Anterior cingulate cortex (tissue), 58 donors: Measurements from ENCODE around the gene TEDC2.
A peak's percentile ranks its signal among the peaks of the same experiment; 100 is the strongest.

Source experiments
- DNase-seq, 58 donors: peaks; one replicate each; lab custom pipeline; 2025; lab: John Stamatoyannopoulos, UW

TEDC2 gene

GRCh38 chr16:2490190-2491105, 30.5 kb downstream of the TEDC2 start:
- DNase-seq = no peak

GRCh38 chr16:2492292-2492691, 32.4 kb downstream of the TEDC2 start:
- DNase-seq = no peak

- DNase-seq = no peak
Measured at GRCh38 chr16:2493605-2494004, 33.7 kb downstream of the TEDC2 start.

DNA sequence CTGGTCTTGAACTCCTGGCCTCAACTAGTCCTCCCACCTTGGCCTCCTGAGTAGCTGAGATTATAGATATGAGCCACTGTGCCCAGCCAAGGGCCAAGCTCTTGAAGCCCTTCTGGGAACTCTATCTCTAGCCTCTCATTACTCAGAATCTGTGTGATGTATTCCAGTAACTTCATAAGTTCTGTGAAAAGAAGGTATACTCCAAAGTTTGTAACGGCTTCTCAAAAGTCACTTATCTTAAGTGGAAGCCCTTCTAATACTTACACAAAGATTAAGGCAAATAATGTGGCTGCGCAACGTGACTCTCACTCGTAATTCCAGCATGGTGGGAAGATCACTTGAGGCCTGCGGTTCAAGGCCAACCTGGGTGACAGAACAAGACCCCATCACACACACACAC, 34.7 kb downstream of the TEDC2 start:
- DNase-seq = no peak

DNA sequence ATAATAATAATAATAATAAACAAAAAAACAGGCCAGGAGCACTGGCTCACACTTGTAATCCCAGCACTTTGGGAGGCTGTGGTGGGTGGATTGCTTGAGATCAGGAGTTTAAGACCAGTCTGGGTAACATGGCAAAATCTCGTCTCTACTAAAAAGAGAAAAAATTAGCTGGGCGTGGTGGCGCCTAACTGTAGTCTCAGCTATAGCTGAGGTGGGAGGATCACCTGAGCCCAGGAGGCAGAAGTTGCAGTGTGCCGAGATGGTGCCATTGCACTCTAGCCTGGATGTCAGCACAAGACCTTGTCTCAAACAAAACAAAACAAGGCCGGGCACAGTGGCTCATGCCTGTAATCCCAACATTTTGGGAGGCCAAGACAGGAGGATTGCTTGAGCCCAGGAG, 35.1 kb downstream of the TEDC2 start:
- DNase-seq = no peak

GRCh38 chr16:2496223-2497115, 36.6 kb downstream of the TEDC2 start:
- no peak for DNase-seq

- DNase-seq = peak in 4 of 58 donors; percentile 21 to 33 (median 28)
Measured at GRCh38 chr16:2497116-2497630, 37.3 kb downstream of the TEDC2 start.

GRCh38 chr16:2497695-2498484, 38.0 kb downstream of the TEDC2 start:
- no peak for DNase-seq

DNA sequence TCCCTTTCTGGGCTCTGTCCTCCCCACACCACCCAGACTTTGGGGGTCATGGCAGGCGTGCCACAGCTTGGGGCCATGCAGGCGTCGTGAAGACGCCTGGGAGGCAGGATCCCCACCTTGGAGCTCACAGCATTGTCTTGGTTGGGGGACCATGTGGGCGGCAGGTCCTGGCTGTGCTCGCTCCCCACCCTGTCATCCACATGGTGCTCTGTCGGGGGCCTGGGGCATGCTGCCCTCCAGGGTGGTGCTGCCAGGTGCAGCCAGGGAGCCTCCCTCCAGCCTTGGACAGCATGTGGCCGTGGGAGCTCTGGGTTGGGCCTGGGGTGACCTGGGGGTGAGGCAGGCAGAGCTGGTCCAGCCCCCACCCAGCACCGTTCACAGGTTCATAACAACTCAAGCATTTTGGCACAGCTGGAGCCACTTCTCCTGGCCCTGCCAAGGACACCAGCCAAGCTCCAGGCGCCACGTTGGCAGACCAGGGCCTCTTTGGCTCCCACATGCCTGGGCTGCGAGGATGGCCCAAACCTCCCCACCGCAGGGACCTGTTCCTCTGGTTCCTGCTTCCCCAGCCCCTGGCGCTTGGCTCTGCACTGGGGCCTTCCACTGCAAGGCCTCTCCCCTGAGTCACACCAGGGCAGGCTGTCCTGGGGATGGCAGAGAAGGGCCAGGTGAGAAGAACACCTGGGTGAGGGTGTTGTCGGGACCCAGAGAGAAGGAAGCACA, 38.8 kb downstream of the TEDC2 start:
- no peak for DNase-seq

DNA sequence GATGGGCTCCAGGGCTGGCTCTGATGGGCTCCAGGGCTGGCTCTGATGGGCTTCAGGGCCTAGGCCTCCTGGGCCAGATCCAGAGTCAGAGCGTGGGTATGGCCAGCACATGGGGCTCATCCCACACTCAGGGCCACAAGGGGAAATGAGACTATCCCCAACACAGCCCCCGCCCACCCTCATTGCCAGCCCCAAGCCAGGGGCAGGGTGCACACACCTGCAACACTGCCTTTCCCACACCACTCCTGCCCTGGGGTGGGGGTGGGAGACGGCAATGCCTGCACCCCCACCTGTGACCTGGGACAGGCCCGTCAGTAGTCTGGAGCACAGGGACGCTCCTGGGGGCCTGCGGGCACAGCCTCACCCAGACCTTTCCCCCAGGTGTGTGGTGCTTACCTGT, 39.5 kb downstream of the TEDC2 start:
- no peak for DNase-seq

DNA sequence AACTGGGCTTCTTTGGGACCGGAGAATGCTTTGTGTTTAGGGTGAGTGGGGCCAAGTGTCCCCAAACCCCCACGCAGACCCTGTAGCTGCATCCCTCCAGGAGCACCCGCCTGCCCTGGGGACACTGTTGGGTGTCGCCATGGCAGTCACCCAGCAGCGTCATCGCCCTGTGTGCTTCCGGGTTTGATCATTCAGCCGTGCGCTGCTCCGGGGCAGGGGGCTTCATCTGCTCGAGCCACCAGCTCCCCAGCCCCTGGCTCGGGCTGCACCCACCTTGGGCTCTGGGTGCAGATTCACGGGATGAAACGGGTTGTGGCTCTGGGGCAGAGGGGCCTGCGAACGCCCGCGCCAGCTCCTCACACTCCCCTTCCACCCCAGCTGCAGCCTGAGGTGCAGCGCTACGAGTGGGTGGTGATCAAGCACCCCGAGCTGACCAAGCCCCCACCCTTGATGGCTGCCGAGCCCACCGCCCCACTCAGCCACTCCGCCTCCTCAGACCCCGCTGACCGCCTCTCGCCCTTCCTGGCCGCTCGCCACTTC, 40.1 kb downstream of the TEDC2 start:
- no peak for DNase-seq

- DNase-seq = no peak
Measured at GRCh38 chr16:2500430-2500917, 40.6 kb downstream of the TEDC2 start.

- DNase-seq = peak; percentile 51 to 98 (median 88)
Measured at GRCh38 chr16:2500918-2501750, 41.2 kb downstream of the TEDC2 start.

DNA sequence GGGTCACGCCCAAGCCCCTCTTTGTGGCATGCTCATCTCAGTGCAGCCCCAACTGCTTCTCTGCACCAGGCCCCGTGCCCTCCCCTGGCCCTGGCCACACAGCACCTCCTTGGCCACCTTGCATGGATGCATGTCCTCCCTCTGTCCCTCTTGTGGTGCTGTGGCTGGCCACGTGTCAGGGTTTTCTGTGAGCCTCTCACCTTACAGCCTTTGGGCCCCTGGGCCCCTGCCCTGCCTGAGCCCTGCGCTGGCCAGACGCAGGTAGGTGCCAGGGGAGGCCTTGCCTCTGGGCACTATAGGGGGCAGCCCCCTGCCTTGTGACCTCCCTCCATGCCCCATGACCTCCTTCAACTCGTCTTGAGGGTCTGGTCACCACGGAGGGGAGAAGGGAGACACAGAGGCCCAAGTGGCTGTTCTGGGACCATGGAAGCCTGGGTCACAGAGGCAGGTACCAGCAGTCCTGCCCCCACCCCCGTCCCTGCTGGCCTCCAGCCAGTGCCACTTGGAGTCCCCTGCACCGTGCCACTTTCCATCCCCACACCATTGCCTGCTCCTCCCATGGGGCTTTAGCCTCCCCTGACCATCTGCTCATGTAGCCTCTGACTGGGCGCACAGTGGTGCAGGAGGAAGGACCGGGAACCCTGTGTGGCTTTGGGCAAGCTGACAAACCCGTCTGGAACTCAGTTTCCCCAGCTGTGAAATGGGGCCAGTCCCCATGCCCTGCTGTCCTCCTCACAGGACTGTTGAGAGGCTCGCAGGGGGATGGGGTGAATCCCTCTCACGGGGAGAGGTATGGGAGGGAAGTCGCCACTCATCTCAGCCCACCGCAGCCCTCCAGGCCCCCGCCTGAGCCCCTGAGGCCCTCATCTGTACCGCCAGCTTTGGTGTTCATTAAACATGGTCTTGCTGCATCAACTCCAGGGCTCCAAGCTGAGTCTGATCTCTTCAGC, 42.3 kb downstream of the TEDC2 start:
- DNase-seq = no peak

DNA sequence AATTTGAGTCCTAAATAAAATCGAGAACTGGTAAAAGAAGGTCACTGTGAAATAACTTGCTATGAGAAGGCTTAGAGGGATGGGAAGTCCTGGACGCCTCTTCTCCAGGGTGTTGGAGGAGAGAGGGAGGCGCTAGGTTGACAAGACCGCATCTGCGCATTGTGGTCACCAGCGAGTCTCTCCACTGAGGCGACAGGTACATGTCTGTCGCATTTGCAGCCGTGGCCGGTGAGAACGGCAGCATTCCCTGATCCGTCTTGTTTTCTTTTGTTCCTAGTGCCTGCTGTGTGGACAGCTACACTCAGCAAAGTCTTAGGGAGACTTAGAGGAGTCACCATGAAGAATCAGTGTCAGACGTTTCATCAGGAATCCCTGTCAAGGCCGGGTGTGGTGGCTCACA, 45.8 kb downstream of the TEDC2 start:
- no peak for DNase-seq

DNA sequence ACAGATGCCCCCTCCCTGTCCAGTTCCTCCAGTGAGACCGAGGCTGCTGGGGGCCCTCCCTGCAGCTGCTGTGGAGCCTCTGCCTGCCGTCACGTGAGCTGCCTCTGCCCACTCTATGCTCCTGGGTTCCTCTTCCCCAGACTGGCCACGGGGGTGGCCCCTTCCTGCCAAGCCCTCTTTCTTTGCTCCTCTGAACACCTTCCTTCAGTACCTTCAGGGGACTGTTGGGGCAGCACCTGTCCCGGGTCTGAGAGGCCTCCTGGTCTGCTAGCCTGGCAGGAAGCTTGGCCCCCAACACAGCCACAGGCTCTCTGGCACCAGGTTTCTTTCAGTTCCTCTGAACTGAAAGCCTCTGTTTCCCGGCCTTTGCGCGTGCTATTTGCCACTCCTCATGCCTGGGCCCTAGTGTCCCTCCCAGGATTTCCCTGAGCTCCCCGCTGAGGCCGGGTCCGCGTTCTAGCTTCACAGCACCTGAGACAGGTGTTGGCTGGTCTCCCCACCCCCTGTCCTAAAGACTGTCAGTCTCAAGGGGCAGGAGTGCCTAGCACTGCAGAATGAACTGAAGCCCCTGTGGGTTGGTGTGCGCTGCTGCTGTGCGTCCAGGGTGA, 47.2 kb downstream of the TEDC2 start:
- DNase-seq = peak in 3 of 58 donors; percentile 11 to 26 (median 25)

DNA sequence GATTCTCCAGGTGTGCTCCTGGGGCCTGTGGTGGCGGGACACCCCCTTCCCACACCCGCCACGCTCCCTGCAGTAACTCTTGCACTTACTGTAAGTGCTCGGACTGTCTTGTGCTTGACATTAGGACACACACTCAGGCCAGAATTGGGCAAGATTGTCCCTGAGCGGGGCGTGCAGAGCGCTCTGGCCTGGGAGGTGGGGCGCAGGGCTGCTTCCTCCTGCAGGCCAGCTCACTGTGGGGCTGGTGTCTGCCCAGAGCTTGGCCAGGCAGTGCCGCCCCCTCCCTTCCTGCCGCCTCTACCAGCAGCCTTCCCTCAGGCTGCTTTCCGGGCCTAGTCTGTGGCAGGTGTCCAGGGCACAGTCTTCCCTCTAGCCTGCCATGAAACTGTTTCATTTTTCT, 47.8 kb downstream of the TEDC2 start:
- DNase-seq = peak in 2 of 58 donors; percentile 20 to 40
